CD8-positive, alpha-beta memory T cell (primary cell): ENCODE results near the gene RPA1. TPM values are rescaled to one million over a fixed set of nuclear protein-coding genes. Genes with fewer than 3 reads are reported as not detected.
A peak's percentile ranks its signal among the peaks of the same experiment; 100 is the strongest.
"Not testable (repeated sequence)": the region's sequence is repeated elsewhere in the genome, so short reads cannot be mapped to it uniquely, and the experiment has no call there.

Experiments
- CTCF ChIA-PET: fragments of 350-600 bp; sonication (Branson Sonifier 250); formaldehyde crosslinking; loops from one replicate; lab custom pipeline; 2021; ENCODE audit warnings: antibody characterized with exemption; lab: Charles Lee
- POLR2A ChIA-PET: fragments of 350-600 bp; sonication (Branson Sonifier 250); formaldehyde crosslinking; loops from one replicate; lab custom pipeline; 2021; ENCODE audit warnings: antibody characterized with exemption; lab: Charles Lee
- DNase-seq, 5 donors: peaks; one replicate each; pipeline versions ENCODE4 v3.0.0 to v3.0.0-alpha.2; 2020 to 2022; ENCODE audit warnings: mixed read lengths in 1 of 5
- H3K27ac ChIP-seq: one replicate; pipeline ENCODE4 v1.7.0; 2013; ENCODE audit warnings: low read depth, mild to moderate bottlenecking, low read length, moderate library complexity
- H3K27me3 ChIP-seq: 2 replicates; pipeline ENCODE4 v1.7.0; 2013; ENCODE audit warnings: low read length, mild to moderate bottlenecking; ENCODE audit not compliant: insufficient read depth, poor library complexity, severe bottlenecking
- H3K36me3 ChIP-seq: 2 replicates; pipeline ENCODE4 v1.7.0; 2013; ENCODE audit warnings: mild to moderate bottlenecking, low read length, moderate library complexity; ENCODE audit not compliant: insufficient read depth
- H3K4me1 ChIP-seq: 2 replicates; pipeline ENCODE4 v1.7.0; 2013; ENCODE audit warnings: mild to moderate bottlenecking, low read length, moderate library complexity; ENCODE audit not compliant: insufficient read depth
- H3K4me3 ChIP-seq: 2 replicates; pipeline ENCODE4 v1.7.0; 2013; ENCODE audit warnings: mild to moderate bottlenecking, low read length
- H3K9me3 ChIP-seq: 2 replicates; pipeline ENCODE4 v1.7.0; 2013; ENCODE audit warnings: mild to moderate bottlenecking, low read length
- H3K27ac Mint-ChIP-seq, 8 donors: one replicate each; pipeline ENCODE4 v1.8.0; 2020 to 2021; ENCODE audit warnings: mixed read lengths in 8 of 8, mild to moderate bottlenecking in 6 of 8, inconsistent platforms in 3 of 8, moderate library complexity in 3 of 8
- H3K27me3 Mint-ChIP-seq, 2 donors: one replicate each; pipeline ENCODE4 v1.8.0; 2020 to 2021; ENCODE audit warnings: mixed read lengths in 2 of 2, mild to moderate bottlenecking in 1 of 2, moderate library complexity in 1 of 2
- H3K36me3 Mint-ChIP-seq, 3 donors: one replicate each; pipeline ENCODE4 v1.8.0; 2020 to 2021; ENCODE audit warnings: mixed read lengths in 3 of 3, inconsistent platforms in 1 of 3, mild to moderate bottlenecking in 1 of 3
- H3K4me1 Mint-ChIP-seq, 3 donors: one replicate each; pipeline ENCODE4 v1.8.0; 2020 to 2021; ENCODE audit warnings: mixed read lengths in 3 of 3, inconsistent platforms in 1 of 3, mild to moderate bottlenecking in 1 of 3
- H3K4me3 Mint-ChIP-seq, 7 donors: one replicate each; pipeline ENCODE4 v1.8.0; 2020 to 2021; ENCODE audit warnings: mixed read lengths in 7 of 7, mild to moderate bottlenecking in 6 of 7, moderate library complexity in 4 of 7, inconsistent platforms in 2 of 7
- H3K9me3 Mint-ChIP-seq, 5 donors: one replicate each; pipeline ENCODE4 v1.8.0; 2020 to 2022; ENCODE audit warnings: mixed read lengths in 5 of 5, mild to moderate bottlenecking in 3 of 5, moderate library complexity in 2 of 5, inconsistent platforms in 1 of 5
- polyA plus RNA-seq: library from polyadenylated mRNA; unstranded; fragments of 300-500 nt; fragmentation: Illumina TruSeq; gene quantifications from one replicate; pipeline ENCODE4 v1.2.3, GENCODE V29; 2021
- total RNA-seq, 2 experiments: library from RNA; stranded (reverse); gene quantifications; one replicate each; pipeline ENCODE4 v1.2.3, GENCODE V29; 2021

Gene RPA1
- total and polyA plus RNA-seq, 3 experiments from 2014 or later: 92.3 to 192 (median 168) TPM

DNA sequence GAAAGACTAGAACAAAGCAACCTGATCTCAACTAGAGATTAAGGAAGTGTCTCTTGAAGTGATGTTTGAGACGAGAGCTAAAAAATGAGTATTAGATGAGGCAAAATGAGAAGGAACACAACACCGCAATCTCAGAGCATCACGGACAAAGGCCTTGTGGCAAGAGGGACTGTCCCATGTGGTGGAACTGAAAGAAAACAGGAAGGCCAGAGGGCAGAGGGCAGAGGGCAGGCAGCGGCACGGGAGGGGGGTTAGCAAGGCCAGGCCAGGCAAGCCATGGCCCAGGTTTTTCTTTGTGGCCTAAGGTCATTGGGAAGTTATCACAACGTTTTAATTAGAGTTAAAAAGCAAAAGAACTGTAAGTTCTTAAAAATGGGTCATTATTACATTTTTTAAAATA, 22.5 kb downstream of the RPA1 start:
- Histone ChIP-seq H3K9me3 (no peaks in the 10 kb centered on the region), H3K4me3 (no peak overlapping the region), H3K27ac (no peak overlapping the region), H3K27me3 (no peaks in the 10 kb centered on the region), H3K4me1 (no peaks in the 10 kb centered on the region), H3K36me3 (peaks cover 27% of the 10 kb centered on the region)
- Mint-ChIP-seq H3K9me3 (no peaks in the 10 kb centered on the region), H3K36me3 (peaks cover 5 to 71% (median 22%) of the 10 kb centered on the region in 3 donors), H3K4me1 (peaks cover 0 to 5% (median 1%) of the 10 kb centered on the region in 3 donors), H3K4me3 (no peak overlapping the region), H3K27me3 (no peaks in the 10 kb centered on the region), H3K27ac (peak overlapping the region in 5 of 8 donors; percentile 18 to 79 (median 55))
- DNase-seq: no peak
- POLR2A ChIA-PET: no interaction called here
- CTCF ChIA-PET: no interaction called here

- H3K36me3 Mint-ChIP-seq: peaks cover 5 to 70% (median 21%) of the 10 kb centered on the region in 3 donors
- H3K27ac ChIP-seq: no peak overlapping the region
- H3K4me1 ChIP-seq: no peaks in the 10 kb centered on the region
- no peaks in the 10 kb centered on the region for H3K9me3 Mint-ChIP-seq
- H3K27me3 ChIP-seq: no peaks in the 10 kb centered on the region
- no peak for DNase-seq
- ChIA-PET CTCF (interaction anchor here (0.6 kb wide), 1 partner anchor 331 kb away, joined by 3 read pairs; no protein-coding TSS in a partner anchor), POLR2A (no interaction called here)
- H3K4me3 ChIP-seq: no peak overlapping the region
- H3K4me3 Mint-ChIP-seq: no peak overlapping the region
- H3K36me3 ChIP-seq: peaks cover 27% of the 10 kb centered on the region
- H3K9me3 ChIP-seq: no peaks in the 10 kb centered on the region
- peaks cover 0 to 5% (median 0%) of the 10 kb centered on the region in 3 donors for H3K4me1 Mint-ChIP-seq
- peak overlapping the region in 1 of 8 donors; percentile 44 for H3K27ac Mint-ChIP-seq
- no peaks in the 10 kb centered on the region for H3K27me3 Mint-ChIP-seq
Measured at GRCh38 chr17:1853698-1854097, 23.9 kb downstream of the RPA1 start.

DNA sequence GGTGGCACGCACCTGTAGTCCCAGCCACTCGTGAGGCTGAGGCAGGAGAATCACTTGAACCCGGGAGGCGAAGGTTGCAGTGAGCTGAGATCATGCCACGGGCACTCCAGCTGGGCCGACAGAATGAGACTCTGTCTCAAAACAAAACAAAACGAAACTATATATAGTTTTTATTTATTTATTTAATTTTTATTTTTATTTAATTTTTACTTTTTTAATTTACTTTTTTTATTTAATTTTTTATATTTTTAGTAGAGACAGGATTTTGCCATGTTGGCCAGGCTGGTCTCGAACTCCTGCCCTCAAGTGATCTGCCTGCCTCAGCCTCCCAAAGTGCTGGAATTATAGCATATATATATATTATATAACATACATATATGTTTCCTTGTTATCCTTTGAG, 26.7 kb downstream of the RPA1 start:
- DNase-seq, H3K27ac Mint-ChIP-seq, H3K27ac ChIP-seq, H3K4me1 Mint-ChIP-seq, H3K4me3 Mint-ChIP-seq, H3K9me3 Mint-ChIP-seq, H3K4me3 ChIP-seq, H3K9me3 ChIP-seq, H3K27me3 ChIP-seq, H3K27me3 Mint-ChIP-seq, H3K4me1 ChIP-seq: not testable (repeated sequence)
- peaks cover 31% of the 10 kb centered on the region for H3K36me3 ChIP-seq
- POLR2A ChIA-PET: interaction anchor here (0.6 to 1.3 kb wide), 2 partner anchors 27 to 207 kb away, joined by 3 to 5 read pairs; partner anchors contain the start of genes RPA1 and SMYD4
- peaks cover 0 to 78% (median 24%) of the 10 kb centered on the region in 3 donors for H3K36me3 Mint-ChIP-seq
- CTCF ChIA-PET: interaction anchor here (1.5 kb wide), 1 partner anchor 9 kb away, joined by 4 read pairs; no protein-coding TSS in a partner anchor

GRCh38 chr17:1860978-1861377, 31.2 kb downstream of the RPA1 start:
- Histone ChIP-seq H3K27me3 (no peaks in the 10 kb centered on the region), H3K27ac (no peak overlapping the region), H3K9me3 (no peaks in the 10 kb centered on the region), H3K4me1 (no peaks in the 10 kb centered on the region), H3K36me3 (peaks cover 4% of the 10 kb centered on the region), H3K4me3 (no peak overlapping the region)
- Mint-ChIP-seq H3K4me3 (no peak overlapping the region), H3K36me3 (peaks cover 0 to 42% (median 11%) of the 10 kb centered on the region in 3 donors), H3K9me3 (no peaks in the 10 kb centered on the region), H3K27me3 (no peaks in the 10 kb centered on the region), H3K27ac (peak overlapping the region in 2 of 8 donors; percentile 29 to 32), H3K4me1 (peaks cover 0 to 4% (median 0%) of the 10 kb centered on the region in 3 donors)
- ChIA-PET CTCF (interaction anchor here (2.0 kb wide), 1 partner anchor 22 kb away, joined by 5 read pairs; no protein-coding TSS in a partner anchor), POLR2A (no interaction called here)
- DNase-seq: no peak

DNA sequence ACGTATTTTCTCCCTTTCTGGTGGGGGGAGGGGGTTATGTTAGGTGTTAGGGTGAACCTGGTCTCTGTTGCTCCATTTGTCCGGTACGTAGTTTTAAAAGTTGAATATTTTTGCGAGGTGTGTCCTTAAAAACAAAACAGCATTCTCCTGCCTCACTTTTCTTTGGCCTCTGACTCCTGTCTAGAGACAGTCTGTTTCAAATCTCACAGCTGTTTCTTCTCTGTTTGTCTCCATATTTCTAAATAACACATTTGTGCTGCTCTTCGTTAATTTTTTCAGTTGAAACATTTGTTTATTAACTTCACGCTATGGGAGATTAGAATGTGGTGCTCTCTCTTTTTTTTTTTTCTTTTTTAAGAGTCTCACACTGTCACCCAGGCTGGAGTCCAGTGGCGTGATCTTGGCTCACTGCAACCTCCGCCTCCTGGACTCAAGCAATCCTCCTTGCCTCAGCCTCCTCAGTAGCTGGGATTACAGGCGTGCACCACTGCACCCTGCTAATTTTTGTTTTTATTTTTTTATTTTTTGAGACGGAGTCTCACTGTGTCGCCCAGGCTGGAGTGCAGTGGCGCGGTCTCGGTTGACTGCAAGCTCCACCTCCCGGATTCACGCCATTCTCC, 31.7 kb downstream of the RPA1 start:
- Mint-ChIP-seq H3K4me3 (no peak overlapping the region), H3K36me3 (peaks cover 0 to 41% (median 11%) of the 10 kb centered on the region in 3 donors), H3K27me3 (no peaks in the 10 kb centered on the region), H3K27ac (peak overlapping the region in 1 of 8 donors; percentile 54), H3K9me3 (no peaks in the 10 kb centered on the region), H3K4me1 (peaks cover 0 to 4% (median 0%) of the 10 kb centered on the region in 3 donors)
- ChIA-PET CTCF (interaction anchor here (1.0 to 2.0 kb wide), 2 partner anchors 21 to 97 kb away, joined by 3 to 5 read pairs; no protein-coding TSS in a partner anchor), POLR2A (no interaction called here)
- no peak overlapping the region for H3K4me3 ChIP-seq
- H3K27ac ChIP-seq: no peak overlapping the region
- H3K36me3 ChIP-seq: peaks cover 4% of the 10 kb centered on the region
- H3K4me1 ChIP-seq: no peaks in the 10 kb centered on the region
- no peaks in the 10 kb centered on the region for H3K9me3 ChIP-seq
- no peak for DNase-seq
- no peaks in the 10 kb centered on the region for H3K27me3 ChIP-seq

GRCh38 chr17:1865252-1866037, 35.6 kb downstream of the RPA1 start:
- H3K4me3 Mint-ChIP-seq: no peak overlapping the region
- H3K36me3 Mint-ChIP-seq: peaks cover 0 to 29% (median 13%) of the 10 kb centered on the region in 3 donors
- Histone ChIP-seq H3K4me1 (peaks cover 11% of the 10 kb centered on the region), H3K27me3 (no peaks in the 10 kb centered on the region), H3K4me3 (no peak overlapping the region), H3K36me3 (peaks cover 4% of the 10 kb centered on the region), H3K27ac (no peak overlapping the region), H3K9me3 (no peaks in the 10 kb centered on the region)
- H3K27ac Mint-ChIP-seq: peak overlapping the region in 2 of 8 donors; percentile 35 to 45
- no peaks in the 10 kb centered on the region for H3K27me3 Mint-ChIP-seq
- CTCF ChIA-PET: interaction anchor here (0.6 to 2.5 kb wide), 17 partner anchors 9 to 216 kb away, joined by 3 to 9 read pairs (median 4); partner anchors contain the start of genes RPA1, SERPINF1 and SMYD4
- no peaks in the 10 kb centered on the region for H3K9me3 Mint-ChIP-seq
- POLR2A ChIA-PET: interaction anchor here (0.6 kb wide), 1 partner anchor 24 kb away, joined by 5 read pairs; no protein-coding TSS in a partner anchor
- H3K4me1 Mint-ChIP-seq: peaks cover 13 to 20% (median 14%) of the 10 kb centered on the region in 3 donors
- DNase-seq: peak in 4 of 5 donors; percentile 22 to 63 (median 52)

DNA sequence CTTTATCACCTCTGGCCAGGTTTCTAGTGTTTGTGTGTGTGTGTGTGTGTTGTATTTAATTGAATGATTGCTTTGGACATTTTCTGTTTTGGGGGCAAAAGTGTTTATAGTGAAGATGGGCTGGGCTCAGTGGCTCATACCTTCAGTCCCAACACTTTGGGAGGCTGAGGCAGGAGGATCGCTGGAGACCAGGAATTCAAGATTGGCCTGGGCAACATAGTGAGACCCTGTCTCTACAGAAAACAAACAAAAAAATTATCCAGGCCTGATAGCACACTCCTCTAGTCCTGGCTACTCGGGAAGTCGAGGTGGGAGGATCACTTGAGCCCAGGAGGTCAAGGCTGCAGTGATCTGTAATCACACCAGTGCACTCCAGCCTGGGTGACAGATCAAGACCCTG, 37.5 kb downstream of the RPA1 start:
- peak overlapping the region in 3 of 8 donors; percentile 17 to 63 (median 42) for H3K27ac Mint-ChIP-seq
- peaks cover 0 to 1% of the 10 kb centered on the region in 2 donors for H3K27me3 Mint-ChIP-seq

More for the DNA sequence above, 37.5 kb downstream of the RPA1 start:
- Mint-ChIP-seq H3K9me3 (no peaks in the 10 kb centered on the region), H3K4me3 (no peak overlapping the region), H3K4me1 (peaks cover 32 to 38% (median 33%) of the 10 kb centered on the region in 3 donors), H3K36me3 (peaks cover 0 to 18% (median 9%) of the 10 kb centered on the region in 3 donors)
- ChIA-PET POLR2A (interaction anchor here (0.7 kb wide), 1 partner anchor 164 kb away, joined by 4 read pairs; no protein-coding TSS in a partner anchor), CTCF (no interaction called here)
- no peaks in the 10 kb centered on the region for H3K27me3 ChIP-seq
- no peak overlapping the region for H3K4me3 ChIP-seq
- H3K27ac ChIP-seq: no peak overlapping the region
- H3K36me3 ChIP-seq: no peaks in the 10 kb centered on the region
- DNase-seq: no peak
- no peaks in the 10 kb centered on the region for H3K9me3 ChIP-seq
- peaks cover 27% of the 10 kb centered on the region for H3K4me1 ChIP-seq
